Amygdala (tissue), 56 donors: Measurements from ENCODE around the gene TPP1.
A peak's percentile ranks its signal among the peaks of the same experiment; 100 is the strongest.

Experiments
- DNase-seq, 56 donors: peaks; one replicate each; lab custom pipeline; 2025; lab: John Stamatoyannopoulos, UW

The TPP1 gene

GRCh38 chr11:6629892-6630631 is 10.8 kb upstream of the TPP1 start:
- DNase-seq, result peak in 2 of 56 donors; percentile 15 to 16

GRCh38 chr11:6629573-6629891 is 10.3 kb upstream of the TPP1 start:
- no peak for DNase-seq

- DNase-seq, result no peak
Measured at GRCh38 chr11:6628526-6628925, 9.3 kb upstream of the TPP1 start.

GRCh38 chr11:6627762-6628241 is 8.6 kb upstream of the TPP1 start:
- DNase-seq, result no peak

GRCh38 chr11:6626971-6627761 is 7.9 kb upstream of the TPP1 start:
- peak in 32 of 56 donors; percentile 3 to 67 (median 30) for DNase-seq

- no peak for DNase-seq
Measured at GRCh38 chr11:6625832-6626420, 6.7 kb upstream of the TPP1 start.

GRCh38 chr11:6625156-6625831 is 6.1 kb upstream of the TPP1 start:
- DNase-seq, result no peak

- DNase-seq, result no peak
Measured at GRCh38 chr11:6623391-6624363, 4.5 kb upstream of the TPP1 start.

- DNase-seq, result no peak
Measured at GRCh38 chr11:6622261-6623171, 3.3 kb upstream of the TPP1 start.

- DNase-seq, result no peak
Measured at GRCh38 chr11:6621711-6622211, 2.5 kb upstream of the TPP1 start.

GRCh38 chr11:6620636-6621035 is 1.4 kb upstream of the TPP1 start:
- no peak for DNase-seq

- peak in 47 of 56 donors; percentile 15 to 74 (median 48) for DNase-seq
Measured at GRCh38 chr11:6618117-6619003, 862 bp downstream of the TPP1 start.

GRCh38 chr11:6617315-6617781 is 1.9 kb downstream of the TPP1 start:
- DNase-seq, result no peak

- DNase-seq, result no peak
Measured at GRCh38 chr11:6616596-6617250, 2.5 kb downstream of the TPP1 start.

- DNase-seq, result no peak
Measured at GRCh38 chr11:6615882-6616585, 3.2 kb downstream of the TPP1 start.

GRCh38 chr11:6615046-6615445 is 4.2 kb downstream of the TPP1 start:
- DNase-seq, result no peak
